HepG2 (cell line): ENCODE measurements around the gene MB21D2. TPM values are rescaled to one million over a fixed set of nuclear protein-coding genes. Genes with fewer than 3 reads are reported as not detected.

Experiments used
- ATAC-seq: fragments of 200-7000 bp; cut with Tn5 transposase; 3 replicates; pipeline ENCODE4 v1.9.1; 2020; ENCODE audit warnings: mild to moderate bottlenecking, moderate library complexity
- BruUV-seq: library from RNA; stranded (reverse); fragments of 400-500 nt; replicated peaks from 2 replicates; lab custom pipeline; 2021; lab: Mats Ljungman, UMichigan
- CTCF ChIA-PET: fragments of 300-600 bp; formaldehyde crosslinking; extraction: SDS; loops from one replicate; lab custom pipeline; 2021; ENCODE audit warnings: low total read pairs, inconsistent platforms, low intra/inter-chr PET ratio; lab: Yijun Ruan, JAX
- POLR2A ChIA-PET: fragments of 350-600 bp; sonication (Branson Sonifier 250); formaldehyde crosslinking; loops from one replicate; lab custom pipeline; 2020; ENCODE audit warnings: antibody characterized with exemption, inconsistent platforms; lab: Yijun Ruan, JAX
- DNase-seq: peaks from one replicate; pipeline ENCODE4 v3.0.0-alpha.2; 2015; ENCODE audit warnings: low spot score
- FAIRE-seq: peaks from 3 replicates; lab custom pipeline; 2011; peaks lifted over from hg19 to GRCh38; lab: Jason Lieb, UNC
- H2AFZ ChIP-seq: one replicate; pipeline ENCODE4 v1.6.1; 2011; ENCODE audit warnings: low read length, inconsistent platforms
- H3K27ac ChIP-seq: fragments of 300-600 bp; 3 replicates; pipeline ENCODE4 v1.8.0; 2011; ENCODE audit warnings: mixed run types, mild to moderate bottlenecking, mixed read lengths, low read length, inconsistent platforms; ENCODE audit not compliant: insufficient read depth; ENCODE audit errors: extremely low read length
- H3K27me3 ChIP-seq, 2 experiments: fragments of 200-600 bp in 1 of 2; 2 replicates in 1 of 2; 3 replicates in 1 of 2; pipeline versions ENCODE4 v1.6.0 to v1.8.0; 2011; ENCODE audit warnings: low read length in 2 of 2, mild to moderate bottlenecking in 2 of 2, moderate library complexity in 2 of 2, inconsistent platforms in 1 of 2; ENCODE audit not compliant: insufficient read depth in 2 of 2, control insufficient read depth in 1 of 2
- H3K36me3 ChIP-seq, 2 experiments: fragments of 200-600 bp in 1 of 2; replicated peaks in 1 of 2; 2 replicates in 1 of 2; 3 replicates in 1 of 2; pipeline versions ENCODE4 v1.5.1 to v1.8.0; 2011; ENCODE audit warnings: low read length in 2 of 2, inconsistent platforms in 1 of 2; ENCODE audit not compliant: insufficient read depth in 2 of 2, control insufficient read depth in 1 of 2
- H3K4me1 ChIP-seq: 2 replicates; pipeline ENCODE4 v1.5.1; 2012; ENCODE audit warnings: low read length, inconsistent platforms; ENCODE audit not compliant: insufficient read depth
- H3K4me2 ChIP-seq: 2 replicates; pipeline ENCODE4 v1.6.0; 2011; ENCODE audit warnings: low read depth, low read length, inconsistent platforms
- H3K4me3 ChIP-seq, 3 experiments: fragments of 200-600 bp in 1 of 3; sonication (generic), shearing (Covaris generic) in 1 of 3; replicated peaks in 1 of 3; 2 replicates each; pipeline ENCODE4 v1.5.1; 2011 to 2016; ENCODE audit warnings: low read length in 3 of 3, inconsistent platforms in 2 of 3, low read depth in 2 of 3, mild to moderate bottlenecking in 2 of 3, control low read depth in 1 of 3, mixed read lengths in 1 of 3; ENCODE audit not compliant: insufficient read depth in 1 of 3
- H3K79me2 ChIP-seq: one replicate; pipeline ENCODE4 v1.6.1; 2011; ENCODE audit warnings: low read length, inconsistent platforms; ENCODE audit not compliant: insufficient read depth
- H3K9ac ChIP-seq: 2 replicates; pipeline ENCODE4 v1.6.0; 2011; ENCODE audit warnings: mild to moderate bottlenecking, low read depth, low read length, inconsistent platforms; ENCODE audit not compliant: insufficient read depth
- H3K9me3 ChIP-seq: 2 replicates; pipeline ENCODE4 v1.5.1; 2012; ENCODE audit warnings: mild to moderate bottlenecking, low read length
- H4K20me1 ChIP-seq: 2 replicates; pipeline ENCODE4 v1.6.0; 2011; ENCODE audit warnings: inconsistent platforms, mild to moderate bottlenecking, low read length, moderate library complexity; ENCODE audit not compliant: insufficient read depth
- AKNA ChIP-seq: sonication (generic); formaldehyde crosslinking; IDR thresholded peaks from 2 replicates; pipeline ENCODE4 v1.4.0; 2020; ENCODE audit warnings: missing genetic modification reagents, borderline replicate concordance
- ZBTB2 ChIP-seq: sonication (generic); formaldehyde crosslinking; IDR thresholded peaks from 2 replicates; pipeline ENCODE4 v1.8.0; 2022; ENCODE audit warnings: low read depth, missing genetic modification reagents
- ZNF138 ChIP-seq: sonication (generic); formaldehyde crosslinking; IDR thresholded peaks from 2 replicates; pipeline ENCODE4 v1.5.0; 2020; ENCODE audit warnings: mild to moderate bottlenecking, low read depth, missing genetic modification reagents
- ZNF407 ChIP-seq: sonication (generic); formaldehyde crosslinking; IDR thresholded peaks from one replicate; pipeline ENCODE4 v1.5.1; 2020; ENCODE audit warnings: mild to moderate bottlenecking, missing genetic modification reagents; ENCODE audit errors: not compliant biosample characterization
- WGBS: methylation state at CpG from one replicate; pipeline ENCODE4 v1.1.6; 2017; ENCODE audit warnings: low lambda C conversion rate; 5-methylcytosine and 5-hydroxymethylcytosine counted together
- in situ Hi-C: cut with HindIII; loops from 2 replicates; pipeline ENCODE4 v1.10.0; 2017; ENCODE audit warnings: low pct_unique_long_range_greater_than_20kb; ENCODE audit not compliant: extremely low pct_ligation_motif_present
- intact Hi-C: fragments of 100-400 bp; cut with micrococcal nuclease; formaldehyde crosslinking; loops from one replicate; pipeline ENCODE4 v1.10.0; 2022; ENCODE audit not compliant: unreplicated experiment
- polyA plus RNA-seq, 8 experiments: library from polyadenylated mRNA; depleted of rRNA in 3 of 8; stranded (reverse) in 7 of 8; unstranded in 1 of 8; fragments of >200 nt; fragmentation: Illumina TruSeq in 4 of 8; extraction: Trizol in 4 of 8; gene quantifications; 2 replicates each; pipeline versions ENCODE4 v1.2.1 to v1.2.3, GENCODE V29; 2011 to 2016; ENCODE audit warnings: low read depth in 4 of 8, missing spikeins in 1 of 8, mixed read lengths in 1 of 8; ENCODE audit not compliant: insufficient read depth in 1 of 8
- total RNA-seq, 5 experiments: library from RNA; depleted of rRNA; stranded (reverse); fragments of >200 nt; fragmentation: Illumina TruSeq; extraction: Trizol; gene quantifications; 2 replicates each; pipeline ENCODE4 v1.2.3, GENCODE V29; 2016; ENCODE audit warnings: low read depth in 1 of 5

MB21D2 gene
- total and polyA plus RNA-seq, 2 of the 13 experiments (the other 11 are each of a cell fraction or from before 2014, with no cell fraction given), result 0.90 to 1.6 TPM

GRCh38 chr3:192827208-192827607 lies 90.4 kb downstream of the MB21D2 start:
- in situ Hi-C loops, result no loop called here
- POLR2A ChIA-PET, result no interaction called here
- H3K79me2 ChIP-seq, result no peaks in the 10 kb centered on the region

More at GRCh38 chr3:192827208-192827607, 90.4 kb downstream of the MB21D2 start:
- intact Hi-C loops, result no loop called here
- Histone ChIP-seq H3K36me3 (no peaks in the 10 kb centered on the region), H2AFZ (no peak overlapping the region), H3K9me3 (no peaks in the 10 kb centered on the region), H3K27me3 (no peaks in the 10 kb centered on the region), H3K4me1 (peaks cover 11% of the 10 kb centered on the region; the same call in 1 of the 2 replicates), H3K27ac (no peak overlapping the region), H3K4me3 (no peak overlapping the region), H3K9ac (no peak overlapping the region), H4K20me1 (no peaks in the 10 kb centered on the region), H3K4me2 (no peak overlapping the region)
- no TSS peak for BruUV-seq
- TF ChIP-seq ZBTB2 (CRISPR knock-in tag) (no peak), ZNF407 (CRISPR knock-in tag) (no peak), AKNA (no peak), ZNF138 (CRISPR knock-in tag) (no peak)
- ATAC-seq (no peak), DNase-seq (no peak), FAIRE-seq (no peak)
- WGBS, result 75% methylated on average over 4 of the region's 4 CpGs
- CTCF ChIA-PET, result no interaction called here
